Calu3 (cell line): ENCODE measurements around the gene TMEM214. TPM values are rescaled to one million over a fixed set of nuclear protein-coding genes. Genes with fewer than 3 reads are reported as not detected.

Experiments used
- BruUV-seq: library from RNA; stranded (reverse); fragments of 400-500 nt; replicated peaks from 2 replicates; lab custom pipeline; 2021; lab: Mats Ljungman, UMichigan
- CTCF ChIA-PET: fragments of 300-600 bp; sonication (Branson Sonifier 250); formaldehyde crosslinking; loops from one replicate; lab custom pipeline; 2022; ENCODE audit warnings: antibody characterized with exemption; lab: Charles Lee
- DNase-seq: peaks from one replicate; pipeline ENCODE4 v3.0.0; 2022
- H3K27ac Mint-ChIP-seq: one replicate; pipeline ENCODE4 v1.8.0; 2022; ENCODE audit warnings: mixed read lengths; ENCODE audit not compliant: unreplicated experiment
- H3K27me3 Mint-ChIP-seq: one replicate; pipeline ENCODE4 v1.8.0; 2022; ENCODE audit warnings: mixed read lengths; ENCODE audit not compliant: unreplicated experiment
- H3K36me3 Mint-ChIP-seq: one replicate; pipeline ENCODE4 v1.8.0; 2022; ENCODE audit warnings: mild to moderate bottlenecking, moderate library complexity, mixed read lengths; ENCODE audit not compliant: insufficient read depth, unreplicated experiment
- H3K4me1 Mint-ChIP-seq: one replicate; pipeline ENCODE4 v1.8.0; 2022; ENCODE audit warnings: mild to moderate bottlenecking, low read depth, mixed read lengths; ENCODE audit not compliant: unreplicated experiment
- H3K4me3 Mint-ChIP-seq: one replicate; pipeline ENCODE4 v1.8.0; 2022; ENCODE audit warnings: mild to moderate bottlenecking, low read depth, moderate library complexity, mixed read lengths; ENCODE audit not compliant: unreplicated experiment
- H3K9me3 Mint-ChIP-seq: one replicate; pipeline ENCODE4 v1.8.0; 2022; ENCODE audit warnings: low read depth, mixed read lengths; ENCODE audit not compliant: unreplicated experiment
- CTCF ChIP-seq: fragments of 200-600 bp; IDR thresholded peaks from one replicate; pipeline ENCODE4 v1.8.0; 2022; ENCODE audit warnings: antibody characterized with exemption; ENCODE audit not compliant: unreplicated experiment
- intact Hi-C: fragments of 100-400 bp; cut with micrococcal nuclease; formaldehyde crosslinking; loops from one replicate; pipeline ENCODE4 v1.10.0; 2022; ENCODE audit not compliant: unreplicated experiment
- total RNA-seq: library from RNA; stranded (reverse); gene quantifications from 2 replicates; pipeline ENCODE4 v1.2.3, GENCODE V29; 2022

TMEM214 gene
- total RNA-seq, 1 experiment from 2014 or later: 79.6 TPM

- CTCF ChIA-PET: no interaction called here
- no peaks in the 10 kb centered on the region for H3K27me3 Mint-ChIP-seq
- TF ChIP-seq CTCF: no peak
- BruUV-seq: no TSS peak
- no peak for DNase-seq
- intact Hi-C loops: no loop called here
- no peak overlapping the region for H3K27ac Mint-ChIP-seq
- H3K4me1 Mint-ChIP-seq: peaks cover 38% of the 10 kb centered on the region
- H3K9me3 Mint-ChIP-seq: no peaks in the 10 kb centered on the region
- no peak overlapping the region for H3K4me3 Mint-ChIP-seq
- H3K36me3 Mint-ChIP-seq: peaks cover 34% of the 10 kb centered on the region
Measured at GRCh38 chr2:27024812-27025211, 8.0 kb upstream of the TMEM214 start.

- Mint-ChIP-seq H3K27ac (no peak overlapping the region), H3K9me3 (no peaks in the 10 kb centered on the region), H3K36me3 (peaks cover 35% of the 10 kb centered on the region), H3K4me1 (peaks cover 32% of the 10 kb centered on the region), H3K4me3 (no peak overlapping the region), H3K27me3 (no peaks in the 10 kb centered on the region)
- intact Hi-C loops: no loop called here
- TF ChIP-seq CTCF: no peak
- BruUV-seq: no TSS peak
- no peak for DNase-seq
- CTCF ChIA-PET: no interaction called here
Measured at GRCh38 chr2:27025281-27025800, 7.4 kb upstream of the TMEM214 start.

- Mint-ChIP-seq H3K27ac (no peak overlapping the region), H3K36me3 (peaks cover 31% of the 10 kb centered on the region), H3K4me3 (no peak overlapping the region), H3K27me3 (no peaks in the 10 kb centered on the region), H3K9me3 (no peaks in the 10 kb centered on the region), H3K4me1 (peaks cover 24% of the 10 kb centered on the region)
- no TSS peak for BruUV-seq
- DNase-seq: no peak
- TF ChIP-seq CTCF: no peak
- CTCF ChIA-PET: no interaction called here
- intact Hi-C loops: no loop called here
Measured at GRCh38 chr2:27025861-27026851, 6.6 kb upstream of the TMEM214 start.

GRCh38 chr2:27027211-27027651 is 5.5 kb upstream of the TMEM214 start:
- no peak overlapping the region for H3K4me3 Mint-ChIP-seq
- intact Hi-C loops: no loop called here
- no peaks in the 10 kb centered on the region for H3K9me3 Mint-ChIP-seq
- peaks cover 14% of the 10 kb centered on the region for H3K4me1 Mint-ChIP-seq
- no peak overlapping the region for H3K27ac Mint-ChIP-seq
- H3K27me3 Mint-ChIP-seq: no peaks in the 10 kb centered on the region
- TF ChIP-seq CTCF: no peak
- DNase-seq: no peak
- no TSS peak for BruUV-seq
- H3K36me3 Mint-ChIP-seq: peaks cover 34% of the 10 kb centered on the region
- CTCF ChIA-PET: no interaction called here
